HG03460 (cell line): ENCODE results near the gene COG5.
"Not testable (repeated sequence)": the region's sequence is repeated elsewhere in the genome, so short reads cannot be mapped to it uniquely, and the experiment has no call there.

ENCODE experiments used
- ATAC-seq: cut with Tn5 transposase; IDR thresholded peaks from one replicate; pipeline ENCODE4 v1.9.1; 2021; ENCODE audit not compliant: unreplicated experiment

Gene COG5

GRCh38 chr7:107286751-107287621, 276.7 kb downstream of the COG5 start:
- ATAC-seq, result no peak

- ATAC-seq, result no peak
Measured at GRCh38 chr7:107284911-107285479, 278.7 kb downstream of the COG5 start.

- ATAC-seq, result no peak
Measured at GRCh38 chr7:107277331-107277730, 286.4 kb downstream of the COG5 start.

- ATAC-seq, result no peak
Measured at GRCh38 chr7:107276220-107276827, 287.4 kb downstream of the COG5 start.

GRCh38 chr7:107274506-107274905, 289.2 kb downstream of the COG5 start:
- no peak for ATAC-seq

GRCh38 chr7:107269790-107270189, 293.9 kb downstream of the COG5 start:
- ATAC-seq, result no peak

GRCh38 chr7:107268594-107268993, 295.1 kb downstream of the COG5 start:
- no peak for ATAC-seq

GRCh38 chr7:107267138-107267537, 296.6 kb downstream of the COG5 start:
- ATAC-seq, result no peak

- ATAC-seq, result no peak
Measured at GRCh38 chr7:107264723-107265122, 299.0 kb downstream of the COG5 start.

GRCh38 chr7:107262857-107263256, 300.9 kb downstream of the COG5 start:
- ATAC-seq, result no peak

- no peak for ATAC-seq
Measured at GRCh38 chr7:107258737-107259136, 305.0 kb downstream of the COG5 start.

GRCh38 chr7:107255602-107256001, 308.1 kb downstream of the COG5 start:
- ATAC-seq, result no peak

GRCh38 chr7:107254398-107254985, 309.2 kb downstream of the COG5 start:
- no peak for ATAC-seq

- ATAC-seq, result no peak
Measured at GRCh38 chr7:107253599-107253998, 310.1 kb downstream of the COG5 start.

- no peak for ATAC-seq
Measured at GRCh38 chr7:107251963-107252362, 311.8 kb downstream of the COG5 start.

GRCh38 chr7:107248551-107249316, 315.0 kb downstream of the COG5 start:
- no peak for ATAC-seq

- not testable (repeated sequence) for ATAC-seq
Measured at GRCh38 chr7:107246836-107247235, 316.9 kb downstream of the COG5 start.

GRCh38 chr7:107244613-107245012, 319.1 kb downstream of the COG5 start:
- no peak for ATAC-seq

- ATAC-seq, result no peak
Measured at GRCh38 chr7:107242267-107242666, 321.5 kb downstream of the COG5 start.

- no peak for ATAC-seq
Measured at GRCh38 chr7:107237451-107237850, 326.3 kb downstream of the COG5 start.

GRCh38 chr7:107236862-107237261, 326.9 kb downstream of the COG5 start:
- ATAC-seq, result no peak
